Activated B cell treated with CpG ODN at 0.5 μM for 24 hours (primary cell): ENCODE data around the gene KRT37. TPM values are rescaled to one million over a fixed set of nuclear protein-coding genes. Genes with fewer than 3 reads are reported as not detected.
"Not testable (repeated sequence)": the region's sequence is repeated elsewhere in the genome, so short reads cannot be mapped to it uniquely, and the experiment has no call there.

Source experiments
- ATAC-seq: fragments of 200-7000 bp; cut with Tn5 transposase; one replicate; pipeline ENCODE4 v1.10.0; 2021; ENCODE audit warnings: low read depth, mild to moderate bottlenecking, moderate library complexity
- CTCF ChIA-PET: fragments of 350-600 bp; sonication (Branson Sonifier 250); formaldehyde crosslinking; loops from one replicate; lab custom pipeline; 2021; ENCODE audit warnings: antibody characterized with exemption; lab: Charles Lee
- POLR2A ChIA-PET: fragments of 350-600 bp; sonication (Branson Sonifier 250); formaldehyde crosslinking; loops from one replicate; lab custom pipeline; 2021; ENCODE audit warnings: antibody characterized with exemption; lab: Charles Lee
- DNase-seq: peaks from one replicate; pipeline ENCODE4 v3.0.0; 2022
- H3K27ac Mint-ChIP-seq: one replicate; pipeline ENCODE4 v1.8.0; 2020; ENCODE audit warnings: mixed read lengths
- H3K27me3 Mint-ChIP-seq: one replicate; pipeline ENCODE4 v1.8.0; 2021; ENCODE audit warnings: mixed read lengths
- H3K36me3 Mint-ChIP-seq: one replicate; pipeline ENCODE4 v1.8.0; 2021; ENCODE audit warnings: low read depth, mixed read lengths
- H3K4me1 Mint-ChIP-seq: one replicate; pipeline ENCODE4 v1.8.0; 2021; ENCODE audit warnings: mixed read lengths
- H3K4me3 Mint-ChIP-seq: one replicate; pipeline ENCODE4 v1.8.0; 2020; ENCODE audit warnings: mild to moderate bottlenecking, mixed read lengths
- H3K9me3 Mint-ChIP-seq: one replicate; pipeline ENCODE4 v1.8.0; 2020; ENCODE audit warnings: mixed read lengths
- intact Hi-C: fragments of 100-400 bp; cut with micrococcal nuclease; formaldehyde crosslinking; loops from one replicate; pipeline ENCODE4 v1.15.1; 2024
- total RNA-seq: library from RNA; stranded (reverse); gene quantifications from 2 replicates; pipeline ENCODE4 v1.2.3, GENCODE V29; 2022
- TF ChIP-seq, protein P1 (sequence below): fragments of 200-600 bp; IDR thresholded peaks from one replicate; pipeline ENCODE4 v1.8.0; 2022; ENCODE audit warnings: antibody characterized with exemption, mild to moderate bottlenecking

The KRT37 gene
- total RNA-seq, 1 donor from 2014 or later, result not detected

DNA sequence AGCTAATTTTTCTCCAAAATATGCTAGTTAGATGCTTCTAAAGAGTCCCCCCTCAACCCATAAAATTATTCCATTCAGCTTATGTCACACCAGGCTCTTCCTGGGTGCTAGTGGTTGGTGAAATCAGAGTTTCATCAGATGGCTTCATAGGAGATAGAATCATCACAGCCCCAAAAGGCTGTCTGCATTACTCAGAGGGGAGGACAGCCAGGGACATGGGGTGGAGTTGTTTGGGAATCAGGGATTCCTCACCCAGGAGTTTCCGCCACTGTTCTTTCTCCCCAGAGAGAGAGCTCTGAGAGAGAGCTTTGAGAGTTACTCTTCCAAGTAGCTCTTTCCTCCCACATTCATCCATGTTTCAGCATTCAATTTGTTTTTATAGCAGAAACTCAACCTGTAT, 42.0 kb downstream of the KRT37 start:
- TF ChIP-seq, protein P1, sequence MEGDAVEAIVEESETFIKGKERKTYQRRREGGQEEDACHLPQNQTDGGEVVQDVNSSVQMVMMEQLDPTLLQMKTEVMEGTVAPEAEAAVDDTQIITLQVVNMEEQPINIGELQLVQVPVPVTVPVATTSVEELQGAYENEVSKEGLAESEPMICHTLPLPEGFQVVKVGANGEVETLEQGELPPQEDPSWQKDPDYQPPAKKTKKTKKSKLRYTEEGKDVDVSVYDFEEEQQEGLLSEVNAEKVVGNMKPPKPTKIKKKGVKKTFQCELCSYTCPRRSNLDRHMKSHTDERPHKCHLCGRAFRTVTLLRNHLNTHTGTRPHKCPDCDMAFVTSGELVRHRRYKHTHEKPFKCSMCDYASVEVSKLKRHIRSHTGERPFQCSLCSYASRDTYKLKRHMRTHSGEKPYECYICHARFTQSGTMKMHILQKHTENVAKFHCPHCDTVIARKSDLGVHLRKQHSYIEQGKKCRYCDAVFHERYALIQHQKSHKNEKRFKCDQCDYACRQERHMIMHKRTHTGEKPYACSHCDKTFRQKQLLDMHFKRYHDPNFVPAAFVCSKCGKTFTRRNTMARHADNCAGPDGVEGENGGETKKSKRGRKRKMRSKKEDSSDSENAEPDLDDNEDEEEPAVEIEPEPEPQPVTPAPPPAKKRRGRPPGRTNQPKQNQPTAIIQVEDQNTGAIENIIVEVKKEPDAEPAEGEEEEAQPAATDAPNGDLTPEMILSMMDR, result no peak
- H3K9me3 Mint-ChIP-seq, result peaks cover 11% of the 10 kb centered on the region
- no peak for ATAC-seq
- H3K36me3 Mint-ChIP-seq, result no peaks in the 10 kb centered on the region
- CTCF ChIA-PET, result no interaction called here
- H3K4me3 Mint-ChIP-seq, result no peak overlapping the region
- no peaks in the 10 kb centered on the region for H3K4me1 Mint-ChIP-seq
- POLR2A ChIA-PET, result no interaction called here
- H3K27ac Mint-ChIP-seq, result no peak overlapping the region
- H3K27me3 Mint-ChIP-seq, result peaks cover 15% of the 10 kb centered on the region
- intact Hi-C loops, result no loop called here
- DNase-seq, result no peak

DNA sequence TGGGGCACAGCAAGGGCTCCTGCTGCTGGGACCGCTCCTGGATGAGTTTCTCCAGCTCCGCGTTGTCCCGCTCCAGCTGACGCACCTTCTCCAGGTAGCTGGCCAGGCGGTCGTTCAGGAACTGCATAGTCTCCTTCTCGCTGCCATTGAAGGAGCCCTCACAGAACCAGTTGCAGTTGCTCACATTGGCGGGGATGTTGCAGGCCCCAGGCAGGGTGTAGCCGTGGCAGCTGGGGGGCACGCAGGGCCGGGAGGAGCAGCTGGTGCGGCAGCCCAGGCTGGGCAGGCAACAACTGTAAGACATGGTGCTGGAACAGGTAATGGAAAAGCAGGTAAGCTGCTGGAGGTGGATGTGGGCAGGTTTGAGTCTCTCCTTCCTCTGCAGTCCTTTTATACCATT, 42.4 kb downstream of the KRT37 start, which contains the start of gene KRT34:
Gene KRT34, minus strand, starts transcription at position 364 of the 400 bp plus-strand sequence. Its CDS starts 60 bp downstream, at position 304.
- POLR2A ChIA-PET, DNase-seq, CTCF ChIA-PET: not testable (repeated sequence)

DNA sequence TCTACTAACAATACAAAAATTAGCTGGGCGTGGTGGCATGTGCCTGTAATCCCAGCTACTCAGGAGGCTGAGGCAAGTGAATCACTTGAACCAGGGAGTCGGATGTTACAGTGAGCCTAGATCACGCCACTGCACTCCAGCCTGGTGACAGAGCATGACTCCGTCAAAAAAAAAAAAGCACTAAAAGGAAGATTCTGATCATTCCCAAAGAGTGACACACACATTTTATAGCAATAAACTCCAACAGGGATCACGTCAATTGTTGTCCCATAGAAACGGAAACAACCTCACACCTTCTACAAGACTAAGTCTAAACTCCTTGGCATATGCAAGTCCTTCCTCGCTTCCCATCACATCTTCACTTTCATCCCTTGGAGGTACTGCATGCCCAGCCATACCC, 44.3 kb downstream of the KRT37 start:
- H3K4me1 Mint-ChIP-seq, ATAC-seq, POLR2A ChIA-PET, H3K36me3 Mint-ChIP-seq, H3K27ac Mint-ChIP-seq, H3K9me3 Mint-ChIP-seq, DNase-seq, CTCF ChIA-PET, H3K4me3 Mint-ChIP-seq, intact Hi-C loops: not testable (repeated sequence)
- peaks cover 26% of the 10 kb centered on the region for H3K27me3 Mint-ChIP-seq

More for the DNA sequence above, 42.4 kb downstream of the KRT37 start, which contains the start of gene KRT34:
- H3K36me3 Mint-ChIP-seq, H3K4me3 Mint-ChIP-seq, H3K27ac Mint-ChIP-seq, H3K9me3 Mint-ChIP-seq, H3K4me1 Mint-ChIP-seq, intact Hi-C loops, ATAC-seq: not testable (repeated sequence)
- H3K27me3 Mint-ChIP-seq, result peaks cover 17% of the 10 kb centered on the region

DNA sequence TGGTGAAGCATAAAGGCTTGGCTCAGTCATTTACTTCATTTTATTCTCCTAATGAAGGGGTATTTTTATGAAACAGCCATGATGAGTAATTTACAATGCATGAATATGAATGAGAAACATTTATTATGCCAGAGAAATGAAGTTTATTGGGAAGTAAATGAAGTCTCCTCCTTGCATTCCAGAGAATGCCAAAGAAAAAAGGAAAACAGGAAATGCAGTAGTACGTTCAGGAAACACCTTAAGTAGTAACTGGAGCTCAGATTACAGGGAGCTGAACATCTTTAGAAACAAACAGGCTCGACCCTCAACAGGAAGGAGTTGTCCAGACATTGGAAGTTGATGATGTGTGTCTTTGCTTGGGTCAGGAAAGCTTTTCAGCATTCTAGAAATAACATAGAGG, 46.8 kb downstream of the KRT37 start:
- intact Hi-C loops, result no loop called here
- ATAC-seq, result no peak
- Mint-ChIP-seq H3K4me1 (no peaks in the 10 kb centered on the region), H3K27me3 (peaks cover 36% of the 10 kb centered on the region), H3K27ac (no peak overlapping the region), H3K4me3 (no peak overlapping the region), H3K9me3 (peaks cover 4% of the 10 kb centered on the region), H3K36me3 (no peaks in the 10 kb centered on the region)
- POLR2A ChIA-PET, result no interaction called here
- CTCF ChIA-PET, result no interaction called here
- TF ChIP-seq, protein P1, result no peak
- no peak for DNase-seq

Other genes starting within 250 kb of the KRT37 start
- gene KRTAP4-2, start 246.4 kb downstream of the KRT37 start, total RNA-seq, result not detected in 2 replicates
- not detected in 2 replicates for gene KRTAP4-1, start 239.7 kb downstream of the KRT37 start, total RNA-seq
- not detected in 2 replicates for gene KRTAP9-1, start 234.7 kb downstream of the KRT37 start, total RNA-seq
- not detected in 2 replicates for gene KRTAP9-2, start 197.9 kb downstream of the KRT37 start, total RNA-seq
- not detected in 2 replicates for gene KRTAP9-3, start 192.1 kb downstream of the KRT37 start, total RNA-seq
- gene KRTAP9-8, start 186.6 kb downstream of the KRT37 start, total RNA-seq, result not detected in 2 replicates
- not detected in 2 replicates for gene KRTAP9-4, start 174.9 kb downstream of the KRT37 start, total RNA-seq
- not detected in 2 replicates for gene KRTAP9-9, start 169.2 kb downstream of the KRT37 start, total RNA-seq
- gene KRTAP9-6, start 159.2 kb downstream of the KRT37 start, total RNA-seq, result not detected in 2 replicates
- not detected in 2 replicates for gene KRTAP9-7, start 148.9 kb downstream of the KRT37 start, total RNA-seq
- gene KRTAP29-1, start 121.7 kb downstream of the KRT37 start, total RNA-seq, result not detected in 2 replicates
- not detected in 2 replicates for gene KRTAP16-1, start 115.3 kb downstream of the KRT37 start, total RNA-seq
- not detected in 2 replicates for gene KRTAP17-1, start 108.9 kb downstream of the KRT37 start, total RNA-seq
- gene KRT33A, start 73.8 kb downstream of the KRT37 start, total RNA-seq, result not detected in 2 replicates
- gene KRT33B, start 54.8 kb downstream of the KRT37 start, total RNA-seq, result not detected in 2 replicates
- not detected in 2 replicates for gene KRT34, start 42.3 kb downstream of the KRT37 start, total RNA-seq
- gene KRT31, start 27.0 kb downstream of the KRT37 start, total RNA-seq, result not detected in 2 replicates
- gene KRT38, start 16.4 kb upstream of the KRT37 start, total RNA-seq, result not detected in 2 replicates
- not detected in 2 replicates for gene KRT32, start 42.8 kb upstream of the KRT37 start, total RNA-seq
- gene KRT35, start 56.6 kb upstream of the KRT37 start, total RNA-seq, result not detected in 2 replicates
- not detected in 2 replicates for gene KRT36, start 65.3 kb upstream of the KRT37 start, total RNA-seq
- not detected in 2 replicates for gene KRT13, start 81.0 kb upstream of the KRT37 start, total RNA-seq
- not detected in 2 replicates for gene KRT15, start 94.3 kb upstream of the KRT37 start, total RNA-seq
- not detected in 2 replicates for gene KRT19, start 103.7 kb upstream of the KRT37 start, total RNA-seq
- gene KRT9, start 147.5 kb upstream of the KRT37 start, total RNA-seq, result not detected in 2 replicates
- not detected in 2 replicates for gene KRT14, start 162.3 kb upstream of the KRT37 start, total RNA-seq
- not detected in 2 replicates for gene KRT16, start 188.2 kb upstream of the KRT37 start, total RNA-seq
- not detected in 2 replicates for gene KRT17, start 200.0 kb upstream of the KRT37 start, total RNA-seq